ENCODE measurements around the gene C10orf90. TPM values are rescaled to one million over a fixed set of nuclear protein-coding genes. Genes with fewer than 3 reads are reported as not detected.

The C10orf90 gene
- total RNA-seq, 2 donors from 2014 or later: 0.33 TPM; not detected in 1

GRCh38 chr10:126705131-126705530, 34.6 kb upstream of the C10orf90 start:
- Mint-ChIP-seq H3K9me3 (peaks cover under 1% of the 10 kb centered on the region), H3K36me3 (ENCODE audit: low read depth) (no peaks in the 10 kb centered on the region), H3K27ac (no peak overlapping the region), H3K4me3 (no peak overlapping the region), H3K4me1 (peaks cover 32% of the 10 kb centered on the region), H3K27me3 (ENCODE audit: insufficient read depth) (peaks cover 2% of the 10 kb centered on the region)
- Histone ChIP-seq H3K9ac (ENCODE audit: extremely low read depth, low read length, poor library complexity, severe bottlenecking) (no peak overlapping the region), H3K4me3 (ENCODE audit: low read length) (no peak overlapping the region), H3K27me3 (ENCODE audit: control insufficient read depth, insufficient read depth, low read length, poor library complexity, severe bottlenecking) (no peaks in the 10 kb centered on the region), H3K9me3 (ENCODE audit: control insufficient read depth, low read length) (no peaks in the 10 kb centered on the region), H3K27ac (ENCODE audit: low read depth, low read length) (no peak overlapping the region), H3K4me1 (ENCODE audit: control insufficient read depth, insufficient read depth, low read length) (peaks cover 5% of the 10 kb centered on the region), H3K36me3 (ENCODE audit: control insufficient read depth, insufficient read depth, low read length) (no peaks in the 10 kb centered on the region)
- no peak for TF ChIP-seq CTCF (conservative IDR thresholded peaks at IDR 0.05)
- no peak for DNase-seq
- WGBS, 2 experiments (ENCODE audit: insufficient coverage in 1 of 2, insufficient read length in 1 of 2): 60 to 68% methylated on average over 3 to 5 of the region's 5 CpGs

DNA sequence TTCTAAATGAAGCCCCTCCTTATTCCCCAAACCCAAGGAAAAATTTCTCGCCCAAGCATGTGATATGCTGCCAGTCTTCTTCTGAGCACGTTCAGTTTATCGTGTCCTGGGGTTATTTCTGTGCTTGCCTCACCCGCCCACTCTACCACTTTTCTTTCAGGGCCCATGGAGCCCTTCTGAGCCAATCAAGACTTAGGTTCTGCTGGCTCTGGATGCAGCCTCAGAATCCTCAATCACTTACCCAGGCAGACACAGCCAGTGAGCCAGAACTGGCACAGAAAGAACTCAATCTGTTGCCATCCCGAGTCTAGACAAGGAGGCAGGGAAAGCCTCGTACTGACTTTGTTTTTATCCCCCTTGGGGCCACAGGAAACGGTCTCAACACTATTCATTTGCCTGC, 34.2 kb upstream of the C10orf90 start:
- H3K27me3 Mint-ChIP-seq (ENCODE audit: insufficient read depth): peaks cover 2% of the 10 kb centered on the region
- Histone ChIP-seq H3K4me1 (ENCODE audit: control insufficient read depth, insufficient read depth, low read length) (peaks cover 5% of the 10 kb centered on the region), H3K9ac (ENCODE audit: extremely low read depth, low read length, poor library complexity, severe bottlenecking) (no peak overlapping the region), H3K4me3 (ENCODE audit: low read length) (no peak overlapping the region), H3K27ac (ENCODE audit: low read depth, low read length) (no peak overlapping the region), H3K27me3 (ENCODE audit: control insufficient read depth, insufficient read depth, low read length, poor library complexity, severe bottlenecking) (no peaks in the 10 kb centered on the region), H3K36me3 (ENCODE audit: control insufficient read depth, insufficient read depth, low read length) (no peaks in the 10 kb centered on the region), H3K9me3 (ENCODE audit: control insufficient read depth, low read length) (no peaks in the 10 kb centered on the region)
- no peak overlapping the region for H3K27ac Mint-ChIP-seq
- no peaks in the 10 kb centered on the region for H3K9me3 Mint-ChIP-seq
- 91 to 92% methylated on average over 5 to 7 of the region's 7 CpGs for WGBS, 2 experiments (ENCODE audit: insufficient coverage in 1 of 2, insufficient read length in 1 of 2)
- H3K4me3 Mint-ChIP-seq: no peak overlapping the region
- DNase-seq: no peak
- no peak for TF ChIP-seq CTCF (conservative IDR thresholded peaks at IDR 0.05)
- H3K4me1 Mint-ChIP-seq: peaks cover 32% of the 10 kb centered on the region
- H3K36me3 Mint-ChIP-seq (ENCODE audit: low read depth): no peaks in the 10 kb centered on the region

DNA sequence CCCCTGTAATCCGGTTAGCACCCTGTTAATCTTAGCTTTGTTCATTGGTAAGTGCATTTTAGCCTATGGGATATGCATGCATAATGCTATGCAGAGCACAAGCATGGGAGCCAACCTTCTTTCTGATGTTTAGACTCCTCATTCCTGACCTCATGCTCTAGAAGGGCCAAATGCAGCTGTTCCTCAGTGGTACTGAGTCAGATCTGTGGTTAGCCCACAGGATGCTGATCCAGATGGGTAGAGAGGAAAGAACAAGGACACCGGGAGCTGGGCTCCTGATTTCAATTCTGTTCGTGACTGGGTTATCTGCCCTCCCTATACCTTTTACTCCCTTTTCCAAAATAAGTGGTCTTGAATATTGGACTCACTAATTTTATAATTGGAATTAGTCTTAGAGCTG, 31.7 kb upstream of the C10orf90 start:
- no peak overlapping the region for H3K4me3 Mint-ChIP-seq
- H3K9me3 Mint-ChIP-seq: peaks cover 9% of the 10 kb centered on the region
- Histone ChIP-seq H3K9me3 (ENCODE audit: control insufficient read depth, low read length) (no peaks in the 10 kb centered on the region), H3K27ac (ENCODE audit: low read depth, low read length) (no peak overlapping the region), H3K27me3 (ENCODE audit: control insufficient read depth, insufficient read depth, low read length, poor library complexity, severe bottlenecking) (no peaks in the 10 kb centered on the region), H3K36me3 (ENCODE audit: control insufficient read depth, insufficient read depth, low read length) (no peaks in the 10 kb centered on the region), H3K4me3 (ENCODE audit: low read length) (no peak overlapping the region), H3K9ac (ENCODE audit: extremely low read depth, low read length, poor library complexity, severe bottlenecking) (no peak overlapping the region), H3K4me1 (ENCODE audit: control insufficient read depth, insufficient read depth, low read length) (peaks cover 5% of the 10 kb centered on the region)
- TF ChIP-seq CTCF (conservative IDR thresholded peaks at IDR 0.05): no peak
- peaks cover 2% of the 10 kb centered on the region for H3K27me3 Mint-ChIP-seq (ENCODE audit: insufficient read depth)
- H3K27ac Mint-ChIP-seq: no peak overlapping the region
- peaks cover 27% of the 10 kb centered on the region for H3K4me1 Mint-ChIP-seq
- whole genome bisulfite sequencing, 2 experiments (ENCODE audit: insufficient coverage in 1 of 2, insufficient read length in 1 of 2): 80 to 88% methylated on average over 1 to 2 of the region's 3 CpGs
- DNase-seq: no peak
- no peaks in the 10 kb centered on the region for H3K36me3 Mint-ChIP-seq (ENCODE audit: low read depth)

Data from endodermal cell (in vitro differentiated cells).